Liver (tissue), 9 donors: ENCODE data around the gene CSMD2. TPM values are rescaled to one million over a fixed set of nuclear protein-coding genes. Genes with fewer than 3 reads are reported as not detected.

Source experiments
- DNase-seq: peaks from one replicate; pipeline ENCODE4 v3.0.0-alpha.2; 2017; ENCODE audit warnings: low spot score
- H3K27ac ChIP-seq, 2 donors: one replicate each; pipeline ENCODE4 v1.7.0; 2013; ENCODE audit warnings: inconsistent platforms in 2 of 2, low read length in 2 of 2, control low read depth in 1 of 2, low read depth in 1 of 2, mild to moderate bottlenecking in 1 of 2
- H3K27me3 ChIP-seq, 4 donors: one replicate each; pipeline versions ENCODE4 v1.6.1 to v1.7.0; 2013; ENCODE audit warnings: low read length in 3 of 4, inconsistent platforms in 1 of 4, mild to moderate bottlenecking in 1 of 4, moderate library complexity in 1 of 4; ENCODE audit not compliant: control insufficient read depth in 4 of 4, insufficient read depth in 4 of 4
- H3K36me3 ChIP-seq, 4 donors: one replicate each; pipeline versions ENCODE4 v1.6.1 to v1.7.0; 2013; ENCODE audit warnings: low read length in 3 of 4, mild to moderate bottlenecking in 3 of 4, low read depth in 1 of 4, moderate library complexity in 1 of 4; ENCODE audit not compliant: control insufficient read depth in 4 of 4, insufficient read depth in 3 of 4
- H3K4me1 ChIP-seq, 4 donors: one replicate each; pipeline versions ENCODE4 v1.6.1 to v1.7.0; 2013; ENCODE audit warnings: low read length in 3 of 4, mild to moderate bottlenecking in 3 of 4, moderate library complexity in 1 of 4; ENCODE audit not compliant: control insufficient read depth in 4 of 4, insufficient read depth in 4 of 4
- H3K4me3 ChIP-seq, 3 donors: one replicate each; pipeline versions ENCODE4 v1.6.1 to v1.7.0; 2013; ENCODE audit warnings: low read length in 3 of 3, control low read depth in 1 of 3, low read depth in 1 of 3, mild to moderate bottlenecking in 1 of 3
- H3K9ac ChIP-seq, 2 donors: one replicate each; pipeline ENCODE4 v1.7.0; 2013; ENCODE audit warnings: low read length in 2 of 2, mild to moderate bottlenecking in 2 of 2, moderate library complexity in 2 of 2, control low read depth in 1 of 2, low read depth in 1 of 2
- H3K9me3 ChIP-seq, 4 donors: one replicate each; pipeline versions ENCODE4 v1.6.1 to v1.7.0; 2013; ENCODE audit warnings: low read length in 3 of 4; ENCODE audit not compliant: control insufficient read depth in 4 of 4
- EGR1 ChIP-seq, 2 donors: IDR thresholded peaks; 2 replicates each; pipeline ENCODE4 v1.6.1; 2016 to 2018; ENCODE audit warnings: antibody characterized with exemption in 2 of 2, low read depth in 2 of 2
- FOXA1 ChIP-seq: IDR thresholded peaks from 2 replicates; pipeline ENCODE4 v1.6.1; 2016; ENCODE audit warnings: antibody characterized with exemption
- FOXA2 ChIP-seq: IDR thresholded peaks from 2 replicates; pipeline ENCODE4 v1.6.1; 2016; ENCODE audit warnings: antibody characterized with exemption
- HNF4A ChIP-seq, 2 donors: conservative IDR thresholded peaks; 2 replicates each; pipeline ENCODE4 v1.6.1; 2016; ENCODE audit warnings: antibody characterized with exemption in 2 of 2, mild to moderate bottlenecking in 2 of 2
- HNF4G ChIP-seq: IDR thresholded peaks from 2 replicates; pipeline ENCODE4 v1.6.1; 2016; ENCODE audit warnings: antibody characterized with exemption
- JUND ChIP-seq, 2 donors: IDR thresholded peaks; 2 replicates each; pipeline ENCODE4 v1.6.1; 2016; ENCODE audit warnings: antibody characterized with exemption in 2 of 2
- NR2F2 ChIP-seq: IDR thresholded peaks from 2 replicates; pipeline ENCODE4 v1.6.1; 2016; ENCODE audit warnings: antibody characterized with exemption
- RAD21 ChIP-seq, 2 donors: IDR thresholded peaks; 2 replicates each; pipeline ENCODE4 v1.6.1; 2016; ENCODE audit warnings: antibody characterized with exemption in 2 of 2, mild to moderate bottlenecking in 2 of 2
- RXRA ChIP-seq, 2 donors: IDR thresholded peaks; 2 replicates each; pipeline ENCODE4 v1.6.1; 2017 to 2018; ENCODE audit warnings: antibody characterized with exemption in 2 of 2, mild to moderate bottlenecking in 1 of 2
- SP1 ChIP-seq: IDR thresholded peaks from 2 replicates; pipeline ENCODE4 v1.6.1; 2018; ENCODE audit warnings: antibody characterized with exemption, mild to moderate bottlenecking
- TAF1 ChIP-seq: conservative IDR thresholded peaks from 2 replicates; pipeline ENCODE4 v1.6.1; 2016; ENCODE audit warnings: antibody characterized with exemption, mild to moderate bottlenecking
- YY1 ChIP-seq: IDR thresholded peaks from 2 replicates; pipeline ENCODE4 v1.6.1; 2016; ENCODE audit warnings: antibody characterized with exemption, mild to moderate bottlenecking
- WGBS: extraction: QIAGEN DNeasy Blood & Tissue Kit; methylation state at CpG from one replicate; pipeline ENCODE4 v1.1.7; 2013; 5-methylcytosine and 5-hydroxymethylcytosine counted together
- polyA plus RNA-seq, 2 donors: library from polyadenylated mRNA; stranded (reverse) in 1 of 2; unstranded in 1 of 2; fragments of 200-250 nt in 1 of 2; fragments of >200 nt in 1 of 2; fragmentation: Nextera tagmentation in 1 of 2; extraction: Ambion mirVana in 1 of 2; gene quantifications; one replicate each; pipeline versions ENCODE4 v1.2.1 to v1.2.3, GENCODE V29; 2013 to 2015
- total RNA-seq, 2 donors: library from RNA; depleted of rRNA; stranded (reverse); fragments of >200 nt; gene quantifications; one replicate each; pipeline ENCODE4 v1.2.3, GENCODE V29; 2014
- TF ChIP-seq, protein P1 (sequence below): IDR thresholded peaks from 2 replicates; pipeline ENCODE4 v1.6.1; 2016; ENCODE audit warnings: antibody characterized with exemption, mild to moderate bottlenecking
- TF ChIP-seq, protein P2 (sequence below): fragments of 150-350 bp; IDR thresholded peaks from 2 replicates; pipeline ENCODE4 v1.5.1; 2017; ENCODE audit warnings: improper control_type of control experiment, low read depth, low read length; ENCODE audit not compliant: missing input control
- TF ChIP-seq, protein P3 (sequence below): IDR thresholded peaks from 2 replicates; pipeline ENCODE4 v1.6.1; 2016; ENCODE audit warnings: antibody characterized with exemption
- TF ChIP-seq, protein P4 (sequence below): IDR thresholded peaks from 2 replicates; pipeline ENCODE4 v1.6.1; 2016; ENCODE audit warnings: antibody characterized with exemption
- TF ChIP-seq, protein P5 (sequence below): IDR thresholded peaks from 2 replicates; pipeline ENCODE4 v1.6.1; 2016; ENCODE audit warnings: antibody characterized with exemption
- donor health status: healthy.
- donor health status: healthy.
- donor health status: healthy.
- donor health status: healthy.
- donor health status: healthy.

CSMD2 gene
- total and polyA plus RNA-seq, 4 donors: 0.08 to 0.09 TPM; not detected in 2

DNA sequence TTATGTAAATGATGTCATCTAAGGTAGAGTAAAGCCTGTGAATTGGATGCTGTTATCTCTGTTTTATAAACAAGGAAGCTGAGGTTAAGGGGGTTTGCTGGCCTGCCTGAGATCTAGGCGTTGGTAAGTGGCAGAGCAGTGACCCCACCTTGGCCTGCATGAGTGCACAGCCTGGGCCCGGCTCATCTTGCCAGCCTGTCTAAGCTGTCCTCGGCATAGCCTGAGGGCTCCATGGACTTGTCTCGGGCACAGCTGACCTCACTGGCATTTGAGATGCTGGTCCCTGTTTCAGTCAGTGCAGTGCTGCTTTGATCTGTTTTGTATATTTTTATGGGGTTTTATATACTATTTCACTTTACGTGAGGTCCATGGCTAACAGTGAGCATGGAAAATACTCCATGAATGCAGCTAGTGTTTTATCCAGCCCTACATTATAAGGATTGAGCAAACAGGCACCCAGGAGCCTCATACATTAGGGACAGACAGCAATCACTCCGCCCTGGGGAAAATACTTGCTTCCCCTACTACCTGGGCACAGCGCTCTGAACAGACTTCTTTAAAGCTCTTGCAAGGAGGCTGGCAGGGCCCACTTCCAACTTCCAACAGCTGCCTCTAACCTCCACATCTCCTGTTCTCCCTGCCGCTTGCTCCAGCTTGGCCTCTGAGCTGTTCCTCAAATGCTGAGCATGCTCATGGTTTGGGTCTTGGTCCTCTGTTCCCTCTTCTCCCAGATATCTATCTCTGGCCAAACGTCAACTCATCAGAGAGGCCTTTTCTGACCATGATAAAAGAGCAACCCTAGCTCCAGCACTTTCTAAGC lies 451.8 kb downstream of the CSMD2 start:
- no peak overlapping the region for H3K9ac ChIP-seq
- H3K4me1 ChIP-seq: no peaks in the 10 kb centered on the region
- H3K4me3 ChIP-seq: no peak overlapping the region
- peaks cover 0 to 8% (median 0%) of the 10 kb centered on the region in 4 donors for H3K27me3 ChIP-seq
- no peaks in the 10 kb centered on the region for H3K36me3 ChIP-seq
- TF ChIP-seq NR2F2 (no peak), HNF4G (no peak), YY1 (no peak), EGR1 (IDR thresholded peaks at IDR 0.05; ENCODE audit: low read depth in 2 of 2) (no peak), SP1 (no peak), RAD21 (IDR thresholded peaks at IDR 0.05) (no peak), HNF4A (conservative IDR thresholded peaks at IDR 0.05) (no peak), FOXA2 (no peak), JUND (IDR thresholded peaks at IDR 0.05) (no peak), FOXA1 (no peak)
- TF ChIP-seq, protein P1, sequence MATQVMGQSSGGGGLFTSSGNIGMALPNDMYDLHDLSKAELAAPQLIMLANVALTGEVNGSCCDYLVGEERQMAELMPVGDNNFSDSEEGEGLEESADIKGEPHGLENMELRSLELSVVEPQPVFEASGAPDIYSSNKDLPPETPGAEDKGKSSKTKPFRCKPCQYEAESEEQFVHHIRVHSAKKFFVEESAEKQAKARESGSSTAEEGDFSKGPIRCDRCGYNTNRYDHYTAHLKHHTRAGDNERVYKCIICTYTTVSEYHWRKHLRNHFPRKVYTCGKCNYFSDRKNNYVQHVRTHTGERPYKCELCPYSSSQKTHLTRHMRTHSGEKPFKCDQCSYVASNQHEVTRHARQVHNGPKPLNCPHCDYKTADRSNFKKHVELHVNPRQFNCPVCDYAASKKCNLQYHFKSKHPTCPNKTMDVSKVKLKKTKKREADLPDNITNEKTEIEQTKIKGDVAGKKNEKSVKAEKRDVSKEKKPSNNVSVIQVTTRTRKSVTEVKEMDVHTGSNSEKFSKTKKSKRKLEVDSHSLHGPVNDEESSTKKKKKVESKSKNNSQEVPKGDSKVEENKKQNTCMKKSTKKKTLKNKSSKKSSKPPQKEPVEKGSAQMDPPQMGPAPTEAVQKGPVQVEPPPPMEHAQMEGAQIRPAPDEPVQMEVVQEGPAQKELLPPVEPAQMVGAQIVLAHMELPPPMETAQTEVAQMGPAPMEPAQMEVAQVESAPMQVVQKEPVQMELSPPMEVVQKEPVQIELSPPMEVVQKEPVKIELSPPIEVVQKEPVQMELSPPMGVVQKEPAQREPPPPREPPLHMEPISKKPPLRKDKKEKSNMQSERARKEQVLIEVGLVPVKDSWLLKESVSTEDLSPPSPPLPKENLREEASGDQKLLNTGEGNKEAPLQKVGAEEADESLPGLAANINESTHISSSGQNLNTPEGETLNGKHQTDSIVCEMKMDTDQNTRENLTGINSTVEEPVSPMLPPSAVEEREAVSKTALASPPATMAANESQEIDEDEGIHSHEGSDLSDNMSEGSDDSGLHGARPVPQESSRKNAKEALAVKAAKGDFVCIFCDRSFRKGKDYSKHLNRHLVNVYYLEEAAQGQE: no peak
- TF ChIP-seq, protein P2, sequence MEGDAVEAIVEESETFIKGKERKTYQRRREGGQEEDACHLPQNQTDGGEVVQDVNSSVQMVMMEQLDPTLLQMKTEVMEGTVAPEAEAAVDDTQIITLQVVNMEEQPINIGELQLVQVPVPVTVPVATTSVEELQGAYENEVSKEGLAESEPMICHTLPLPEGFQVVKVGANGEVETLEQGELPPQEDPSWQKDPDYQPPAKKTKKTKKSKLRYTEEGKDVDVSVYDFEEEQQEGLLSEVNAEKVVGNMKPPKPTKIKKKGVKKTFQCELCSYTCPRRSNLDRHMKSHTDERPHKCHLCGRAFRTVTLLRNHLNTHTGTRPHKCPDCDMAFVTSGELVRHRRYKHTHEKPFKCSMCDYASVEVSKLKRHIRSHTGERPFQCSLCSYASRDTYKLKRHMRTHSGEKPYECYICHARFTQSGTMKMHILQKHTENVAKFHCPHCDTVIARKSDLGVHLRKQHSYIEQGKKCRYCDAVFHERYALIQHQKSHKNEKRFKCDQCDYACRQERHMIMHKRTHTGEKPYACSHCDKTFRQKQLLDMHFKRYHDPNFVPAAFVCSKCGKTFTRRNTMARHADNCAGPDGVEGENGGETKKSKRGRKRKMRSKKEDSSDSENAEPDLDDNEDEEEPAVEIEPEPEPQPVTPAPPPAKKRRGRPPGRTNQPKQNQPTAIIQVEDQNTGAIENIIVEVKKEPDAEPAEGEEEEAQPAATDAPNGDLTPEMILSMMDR: no peak
- TF ChIP-seq, protein P3, sequence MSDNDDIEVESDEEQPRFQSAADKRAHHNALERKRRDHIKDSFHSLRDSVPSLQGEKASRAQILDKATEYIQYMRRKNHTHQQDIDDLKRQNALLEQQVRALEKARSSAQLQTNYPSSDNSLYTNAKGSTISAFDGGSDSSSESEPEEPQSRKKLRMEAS: no peak
- TF ChIP-seq, protein P4, sequence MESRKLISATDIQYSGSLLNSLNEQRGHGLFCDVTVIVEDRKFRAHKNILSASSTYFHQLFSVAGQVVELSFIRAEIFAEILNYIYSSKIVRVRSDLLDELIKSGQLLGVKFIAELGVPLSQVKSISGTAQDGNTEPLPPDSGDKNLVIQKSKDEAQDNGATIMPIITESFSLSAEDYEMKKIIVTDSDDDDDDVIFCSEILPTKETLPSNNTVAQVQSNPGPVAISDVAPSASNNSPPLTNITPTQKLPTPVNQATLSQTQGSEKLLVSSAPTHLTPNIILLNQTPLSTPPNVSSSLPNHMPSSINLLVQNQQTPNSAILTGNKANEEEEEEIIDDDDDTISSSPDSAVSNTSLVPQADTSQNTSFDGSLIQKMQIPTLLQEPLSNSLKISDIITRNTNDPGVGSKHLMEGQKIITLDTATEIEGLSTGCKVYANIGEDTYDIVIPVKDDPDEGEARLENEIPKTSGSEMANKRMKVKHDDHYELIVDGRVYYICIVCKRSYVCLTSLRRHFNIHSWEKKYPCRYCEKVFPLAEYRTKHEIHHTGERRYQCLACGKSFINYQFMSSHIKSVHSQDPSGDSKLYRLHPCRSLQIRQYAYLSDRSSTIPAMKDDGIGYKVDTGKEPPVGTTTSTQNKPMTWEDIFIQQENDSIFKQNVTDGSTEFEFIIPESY: no peak
- WGBS: 72% methylated on average over 9 of the region's 9 CpGs
- H3K9me3 ChIP-seq: no peaks in the 10 kb centered on the region
- no peak overlapping the region for H3K27ac ChIP-seq
- DNase-seq: no peak

DNA sequence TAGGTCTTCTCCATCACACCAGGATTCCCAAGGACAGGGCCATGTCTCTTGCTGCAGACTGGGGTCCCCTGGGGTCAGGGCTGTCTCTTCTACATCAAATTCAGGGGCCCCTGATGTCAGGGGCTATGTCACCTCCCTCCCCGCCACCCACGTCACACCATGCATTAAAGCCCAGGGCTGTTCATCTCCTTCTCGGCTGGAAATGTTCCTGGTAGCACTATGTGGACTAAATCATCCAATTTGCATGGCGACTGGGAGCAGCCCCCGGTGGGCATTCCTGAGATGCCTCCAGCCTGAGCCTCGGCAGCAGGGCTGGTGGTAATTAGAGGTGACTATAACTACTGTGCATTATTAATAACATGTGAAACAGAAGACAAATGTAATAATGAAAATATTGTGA lies 452.8 kb downstream of the CSMD2 start:
- H3K27me3 ChIP-seq: peaks cover 0 to 8% (median 0%) of the 10 kb centered on the region in 4 donors
- H3K36me3 ChIP-seq: no peaks in the 10 kb centered on the region
- no peak overlapping the region for H3K9ac ChIP-seq
- no peak overlapping the region for H3K4me3 ChIP-seq
- H3K4me1 ChIP-seq: no peaks in the 10 kb centered on the region
- no peak for DNase-seq
- H3K27ac ChIP-seq: no peak overlapping the region
- H3K9me3 ChIP-seq: no peaks in the 10 kb centered on the region
- 55% methylated on average over 6 of the region's 6 CpGs for WGBS
- no peak for TF ChIP-seq HNF4A (conservative IDR thresholded peaks at IDR 0.05)
- no peak for TF ChIP-seq TAF1
- TF ChIP-seq, protein P3: no peak
- TF ChIP-seq, protein P1: no peak
- TF ChIP-seq JUND (IDR thresholded peaks at IDR 0.05): no peak
- TF ChIP-seq, protein P2: no peak
- no peak for TF ChIP-seq EGR1 (IDR thresholded peaks at IDR 0.05; ENCODE audit: low read depth in 2 of 2)
- TF ChIP-seq, protein P5, sequence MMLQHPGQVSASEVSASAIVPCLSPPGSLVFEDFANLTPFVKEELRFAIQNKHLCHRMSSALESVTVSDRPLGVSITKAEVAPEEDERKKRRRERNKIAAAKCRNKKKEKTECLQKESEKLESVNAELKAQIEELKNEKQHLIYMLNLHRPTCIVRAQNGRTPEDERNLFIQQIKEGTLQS: no peak
- TF ChIP-seq RXRA (IDR thresholded peaks at IDR 0.05): no peak
- TF ChIP-seq RAD21 (IDR thresholded peaks at IDR 0.05): no peak
